ELF-1 (cell line): Measurements from ENCODE around the gene ECM1.

Experiments
- DNase-seq: peaks from one replicate; pipeline ENCODE4 v3.0.0-alpha.2; 2016; ENCODE audit warnings: low read depth, low spot score

Gene ECM1

DNA sequence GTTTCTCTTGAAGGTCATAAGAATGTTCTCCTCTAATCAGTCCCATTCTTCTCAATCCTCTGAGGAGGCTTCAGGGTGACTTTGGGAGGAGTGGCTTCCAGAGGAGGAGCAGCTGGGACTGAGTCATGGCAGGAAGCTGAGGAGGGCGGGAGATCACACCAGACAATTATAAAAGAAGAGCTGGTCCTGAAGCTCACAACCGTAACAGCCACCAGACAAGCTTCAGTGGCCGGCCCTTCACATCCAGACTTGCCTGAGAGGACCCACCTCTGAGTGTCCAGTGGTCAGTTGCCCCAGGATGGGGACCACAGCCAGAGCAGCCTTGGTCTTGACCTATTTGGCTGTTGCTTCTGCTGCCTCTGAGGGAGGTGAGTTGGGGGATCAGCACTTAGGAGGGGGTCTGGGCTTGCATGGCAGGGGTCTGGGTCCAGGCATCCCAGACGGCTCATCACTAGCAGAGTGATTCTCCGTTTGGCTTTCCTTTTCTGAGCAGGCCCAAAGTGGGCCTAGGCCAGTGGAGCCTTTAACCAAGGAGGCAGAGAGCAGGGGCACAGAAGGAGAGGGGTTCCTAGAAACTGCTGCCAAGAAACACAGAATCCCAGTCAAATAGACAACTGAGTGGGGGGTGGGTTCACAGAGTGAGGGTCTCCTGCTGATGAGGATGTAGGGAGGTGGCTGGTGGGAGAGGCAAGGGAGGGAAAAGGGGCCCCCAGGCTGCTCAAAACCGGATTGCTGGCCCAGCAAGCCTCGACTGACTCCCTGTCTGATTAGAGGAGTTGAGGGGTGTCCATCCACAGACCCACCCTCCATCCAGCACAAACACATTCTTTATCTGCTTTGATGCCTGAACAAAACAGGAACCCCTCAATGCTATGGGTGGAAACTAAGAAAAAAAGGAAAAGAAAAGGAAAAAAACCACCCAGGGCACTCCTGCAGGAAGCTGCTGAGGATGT, at the start of gene ECM1:
ECM1 (plus strand) TSS at position 198 of the 953 bp plus-strand sequence; CDS start at position 299, 101 bp downstream.
- peak; percentile 37 for DNase-seq

DNA sequence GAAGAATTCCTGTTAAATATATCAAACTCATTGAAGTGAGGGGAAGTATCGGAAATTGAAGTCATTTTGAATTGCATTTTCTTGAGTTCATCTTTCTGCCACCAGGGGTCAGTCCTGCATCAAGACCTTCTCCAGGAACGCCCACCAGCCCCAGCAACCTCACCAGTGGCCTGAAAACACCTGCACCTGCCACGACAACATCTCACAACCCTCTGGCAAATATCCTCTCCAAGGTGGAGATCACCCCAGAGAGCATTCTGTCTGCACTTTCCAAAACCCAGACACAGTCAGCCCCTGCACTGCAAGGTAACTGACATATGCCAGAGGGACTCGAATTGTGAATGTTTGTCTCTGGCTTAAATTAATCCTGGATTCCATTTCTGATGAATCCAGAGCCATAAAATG, 43.5 kb upstream of the ECM1 start:
- DNase-seq = peak; percentile 65

DNA sequence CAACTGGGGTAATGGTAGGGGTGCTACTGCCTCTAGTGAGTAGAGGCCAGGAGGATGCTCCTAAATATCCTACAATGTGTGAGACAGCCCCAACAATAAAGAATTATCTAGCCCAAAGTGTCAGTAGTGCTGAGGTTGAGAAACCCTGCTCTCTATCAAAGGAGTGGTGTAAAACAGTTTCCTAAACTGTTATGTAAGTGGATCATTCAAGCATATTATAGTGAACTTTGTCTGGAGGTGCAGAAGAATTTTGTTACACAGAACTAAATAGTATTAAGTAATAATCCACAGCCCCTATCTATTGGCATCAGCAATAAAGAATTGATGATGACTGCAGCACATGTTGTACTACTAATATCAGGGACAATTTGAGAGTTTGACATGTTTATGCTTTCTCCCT, 40.9 kb upstream of the ECM1 start:
- no peak for DNase-seq

DNA sequence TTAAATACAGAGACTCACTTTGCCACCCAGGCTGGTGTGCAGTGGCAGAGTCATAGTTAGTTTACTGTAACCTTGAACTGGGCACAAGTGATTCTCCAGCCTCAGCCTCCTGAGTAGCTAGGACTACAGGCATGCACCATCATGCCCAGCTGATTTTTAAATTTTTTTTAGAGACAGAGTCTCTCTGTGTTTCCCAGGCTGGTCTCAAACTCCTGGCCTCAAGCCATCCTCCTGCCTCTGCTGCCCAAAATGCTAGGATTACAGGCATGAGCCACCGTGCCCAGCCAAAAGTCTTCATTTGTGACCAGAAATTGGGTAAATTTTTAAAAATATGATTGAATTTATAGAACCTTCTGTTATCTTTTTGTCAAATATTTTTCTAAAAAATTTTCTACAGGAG, 38.6 kb upstream of the ECM1 start:
- no peak for DNase-seq

DNA sequence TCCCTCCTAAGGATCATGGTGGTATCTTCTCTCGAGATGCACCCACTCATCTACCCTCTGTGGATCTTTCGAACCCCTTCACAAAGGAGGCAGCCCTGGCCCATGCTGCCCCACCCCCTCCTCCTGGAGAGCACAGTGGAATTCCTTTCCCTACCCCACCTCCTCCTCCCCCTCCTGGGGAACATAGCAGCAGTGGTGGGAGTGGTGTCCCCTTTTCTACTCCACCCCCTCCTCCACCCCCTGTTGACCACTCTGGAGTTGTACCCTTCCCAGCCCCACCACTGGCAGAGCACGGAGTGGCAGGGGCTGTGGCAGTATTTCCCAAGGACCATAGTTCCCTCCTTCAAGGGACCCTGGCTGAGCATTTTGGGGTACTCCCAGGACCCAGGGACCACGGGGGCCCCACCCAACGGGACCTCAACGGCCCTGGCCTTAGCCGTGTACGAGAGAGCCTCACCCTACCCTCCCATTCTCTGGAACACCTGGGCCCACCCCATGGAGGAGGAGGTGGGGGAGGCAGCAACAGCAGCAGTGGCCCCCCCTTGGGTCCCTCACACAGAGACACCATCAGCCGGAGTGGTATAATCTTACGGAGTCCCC, 35.2 kb upstream of the ECM1 start:
- no peak for DNase-seq

DNA sequence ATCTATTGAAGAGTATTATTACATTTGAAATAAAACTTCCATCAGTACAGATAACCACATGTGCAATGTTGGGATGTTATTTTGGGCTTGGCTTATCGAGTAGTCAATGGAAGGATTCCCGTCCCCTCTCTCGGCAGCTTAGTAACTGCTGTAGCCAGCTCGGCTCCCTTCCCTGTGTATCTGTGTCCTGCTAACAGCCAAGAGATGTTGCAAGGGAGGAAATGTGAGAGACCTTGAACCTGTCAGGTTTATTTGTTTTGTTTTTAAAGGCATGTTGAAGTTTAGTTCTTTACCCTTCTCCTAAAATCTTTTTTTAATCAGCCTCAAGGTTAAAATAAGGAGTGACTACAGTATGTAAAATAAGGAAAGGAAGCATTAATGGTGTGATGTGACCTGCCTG, 34.2 kb upstream of the ECM1 start:
- DNase-seq = no peak

DNA sequence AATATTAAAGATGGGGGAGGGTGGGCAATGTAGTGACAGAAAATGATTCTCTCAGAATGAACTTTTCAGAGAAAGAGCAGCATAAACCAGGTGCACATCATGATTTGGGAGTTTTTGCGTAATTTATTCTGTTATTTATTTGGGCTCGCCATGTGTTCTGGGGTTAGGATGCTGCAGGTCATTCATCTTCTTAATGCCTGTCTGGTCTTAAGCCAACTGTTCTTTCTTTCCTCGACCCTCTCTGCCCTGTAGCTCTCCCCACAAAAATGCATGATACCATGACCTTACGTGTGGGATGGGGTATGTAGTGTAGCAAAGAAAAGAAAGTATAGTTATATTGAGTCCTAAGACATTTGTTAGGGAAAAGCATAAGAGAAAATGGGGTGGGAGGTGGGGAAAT, 33.0 kb upstream of the ECM1 start:
- DNase-seq = no peak

DNA sequence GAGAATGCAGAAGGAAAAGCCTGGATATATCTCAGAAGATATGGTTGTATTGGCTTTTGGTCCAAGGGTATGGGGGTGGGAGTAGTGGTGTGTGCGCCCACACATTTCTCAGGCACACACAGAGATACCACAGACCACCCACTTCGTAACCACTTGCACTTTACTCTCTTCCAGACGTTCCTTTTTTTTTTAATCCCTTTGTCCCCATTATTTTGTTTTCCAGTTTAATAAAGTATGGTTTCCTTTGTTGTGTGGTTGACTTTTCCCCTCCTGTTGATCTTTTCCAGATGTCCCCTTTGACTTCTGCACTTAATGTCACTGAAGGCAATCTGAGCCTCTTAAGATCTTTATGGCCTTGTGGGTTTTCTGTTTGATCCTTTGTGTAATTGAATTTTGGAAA, 31.2 kb upstream of the ECM1 start:
- DNase-seq = no peak

DNA sequence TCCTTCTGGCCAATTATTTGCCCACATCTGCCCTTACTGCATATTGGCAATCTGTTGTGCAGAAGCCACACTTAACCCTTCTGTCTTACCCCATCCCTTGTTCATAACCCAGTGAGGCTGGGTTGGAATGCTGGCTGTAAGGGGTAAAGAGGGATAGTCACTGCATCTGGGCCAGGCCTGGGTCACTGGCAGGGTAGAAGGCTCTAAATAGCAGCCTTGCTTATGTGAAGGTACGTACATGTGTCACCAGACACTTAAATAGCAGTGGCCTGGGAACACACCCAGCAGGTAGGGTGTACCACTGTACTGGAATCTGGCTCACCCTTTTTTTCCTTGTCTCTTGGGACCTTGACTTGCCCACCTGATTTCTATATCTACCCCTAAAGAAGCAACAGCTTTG, 30.6 kb upstream of the ECM1 start:
- no peak for DNase-seq

DNA sequence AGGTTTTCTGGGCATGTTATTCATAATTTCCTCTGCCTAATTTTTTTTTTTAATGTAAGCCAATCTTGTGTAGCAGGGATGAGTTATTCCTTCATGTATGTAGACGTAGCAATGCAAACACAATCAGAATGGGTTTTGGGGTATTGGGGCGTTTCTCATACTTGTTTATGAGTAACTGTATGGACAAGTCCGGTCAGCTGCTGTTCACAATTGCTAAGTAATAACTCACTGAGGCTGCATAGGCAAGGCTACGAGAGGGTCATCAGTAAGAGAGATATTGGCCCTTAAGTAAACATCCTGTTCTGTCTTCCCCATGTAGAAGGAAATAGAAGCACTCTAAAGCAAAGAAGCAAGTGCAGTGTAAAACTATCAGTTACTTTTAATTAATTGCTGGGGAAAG, 30.2 kb upstream of the ECM1 start:
- DNase-seq = no peak

DNA sequence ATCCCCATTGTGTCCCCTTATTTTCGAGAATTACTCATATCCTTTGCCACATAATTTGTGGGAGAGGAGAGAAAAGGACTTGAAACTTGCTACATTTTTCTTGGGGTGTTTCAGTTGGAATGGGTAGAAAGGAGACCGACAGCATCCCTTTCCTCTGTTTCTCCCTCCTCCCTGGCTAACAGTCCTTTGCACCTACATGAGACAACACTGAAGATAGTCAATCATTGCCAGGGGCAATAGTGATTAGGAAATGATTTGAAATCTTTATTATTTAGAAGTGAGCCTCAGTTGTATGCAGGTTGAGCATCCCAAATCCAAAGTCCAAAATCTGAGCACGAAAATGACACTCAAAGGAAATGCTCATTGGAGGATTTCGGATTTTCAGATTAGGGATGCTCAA, 28.5 kb upstream of the ECM1 start:
- DNase-seq = no peak

DNA sequence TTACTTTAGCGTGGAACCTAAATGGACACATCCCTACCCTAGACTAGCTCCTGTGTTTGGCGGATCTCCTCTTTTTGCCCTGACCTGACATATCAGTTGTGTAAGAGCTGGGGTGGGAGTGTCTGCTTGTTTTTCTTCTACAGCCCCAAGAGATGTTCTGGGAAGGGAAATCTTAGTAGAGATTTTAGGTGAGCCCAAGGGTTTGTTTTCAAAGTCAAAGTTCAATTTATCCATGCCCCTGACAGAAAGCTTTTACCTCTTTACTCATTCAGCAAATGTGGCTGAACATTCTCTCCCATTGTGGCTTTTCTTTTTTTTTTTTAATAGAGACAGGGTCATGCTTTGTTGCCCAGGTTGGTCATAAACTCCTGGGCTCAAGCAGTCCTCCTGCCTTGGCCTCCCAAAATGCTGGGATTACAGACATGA, 28.0 kb upstream of the ECM1 start:
- no peak for DNase-seq

DNA sequence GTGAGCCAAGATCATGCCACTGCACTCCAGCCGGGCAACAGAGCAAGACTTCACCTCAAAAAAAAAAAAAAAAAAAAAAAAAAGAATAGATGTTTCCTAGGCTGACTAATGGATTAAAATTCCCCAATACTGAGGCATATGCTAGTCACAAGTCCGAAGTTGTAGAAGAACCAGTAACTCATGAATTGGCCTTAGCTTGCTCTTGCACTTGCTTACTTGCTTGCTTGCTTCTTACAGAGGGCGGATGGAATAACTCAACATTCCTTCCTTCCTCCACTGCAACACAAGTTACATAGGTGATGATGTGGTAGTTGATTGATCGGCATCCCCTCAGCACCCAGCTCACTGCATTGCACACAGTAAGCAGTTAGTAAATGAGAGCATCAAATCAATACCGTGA, 23.5 kb upstream of the ECM1 start:
- no peak for DNase-seq

DNA sequence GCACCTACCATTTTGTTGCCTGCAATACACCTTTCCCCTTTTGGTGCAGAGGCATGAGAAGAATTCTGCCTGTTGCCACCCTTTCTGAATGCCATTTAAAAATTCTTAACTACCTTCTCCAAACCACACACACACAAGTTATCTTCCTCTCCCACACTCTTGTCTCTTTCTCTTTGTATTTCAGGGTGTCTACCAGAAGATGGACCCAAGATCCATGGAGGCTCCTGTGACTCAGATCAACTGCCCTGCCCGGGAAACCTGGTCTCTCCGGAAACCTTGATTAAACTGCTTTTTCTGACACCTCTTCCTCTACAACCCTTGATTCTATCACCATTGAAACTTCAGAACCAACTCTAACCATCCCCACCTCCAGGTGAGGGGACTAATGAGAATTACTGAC, 23.0 kb upstream of the ECM1 start:
- DNase-seq = no peak

DNA sequence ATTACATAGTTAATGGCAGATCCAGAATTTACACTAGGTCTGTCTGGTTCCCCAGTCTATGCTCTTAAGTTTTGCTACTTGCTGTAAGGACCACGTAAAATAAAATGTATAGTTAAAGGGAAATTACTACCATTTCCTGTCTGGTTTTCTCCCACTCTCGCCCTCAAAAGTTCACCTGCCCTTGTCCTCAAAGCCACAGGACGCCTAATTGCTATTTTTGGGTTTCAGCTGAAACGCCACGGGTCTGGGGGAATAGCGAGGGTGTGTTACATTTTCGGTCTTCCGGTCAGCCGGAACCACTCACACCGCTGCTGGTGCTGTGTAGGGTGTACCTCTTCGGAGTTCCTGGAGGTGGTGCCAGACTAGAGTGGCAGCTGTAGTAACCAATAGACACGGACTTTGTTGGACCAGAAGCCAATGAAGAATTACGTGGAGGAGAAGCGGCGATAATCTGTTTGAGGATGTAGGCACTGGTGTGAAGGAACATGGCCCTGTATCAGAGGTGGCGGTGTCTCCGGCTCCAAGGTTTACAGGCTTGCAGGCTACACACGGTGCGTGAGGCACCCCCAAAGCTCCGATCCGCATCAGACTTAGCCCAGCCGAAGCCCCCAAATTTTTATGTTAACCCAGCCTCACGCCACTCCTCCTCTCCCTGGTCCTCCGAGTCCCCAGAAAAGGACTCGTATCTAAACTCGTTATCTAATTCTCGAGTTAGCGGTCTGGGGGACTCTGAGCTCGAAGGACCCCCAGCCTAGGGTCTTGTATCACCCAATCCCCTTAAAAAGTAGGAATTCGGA, 20.7 kb upstream of the ECM1 start, which contains the start of gene TARS2:
TARS2 (plus strand) TSS at position 454 of the 797 bp plus-strand sequence; CDS start at position 486, 32 bp downstream.
- DNase-seq = peak; percentile 98

DNA sequence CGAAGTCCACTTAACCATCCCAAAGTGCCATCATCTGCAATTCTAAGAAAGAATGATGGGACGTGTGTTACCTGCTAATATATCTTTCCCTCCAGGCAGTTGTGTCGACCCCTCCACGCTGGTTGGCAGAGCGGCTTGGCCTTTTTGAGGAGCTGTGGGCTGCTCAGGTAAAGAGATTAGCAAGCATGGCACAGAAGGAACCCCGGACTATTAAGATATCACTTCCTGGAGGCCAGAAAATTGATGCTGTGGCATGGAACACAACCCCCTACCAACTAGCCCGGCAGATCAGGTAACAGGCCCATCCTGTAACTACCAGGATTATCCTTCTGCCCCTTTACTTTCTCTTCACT, 20.2 kb upstream of the ECM1 start:
- peak; percentile 12 for DNase-seq

DNA sequence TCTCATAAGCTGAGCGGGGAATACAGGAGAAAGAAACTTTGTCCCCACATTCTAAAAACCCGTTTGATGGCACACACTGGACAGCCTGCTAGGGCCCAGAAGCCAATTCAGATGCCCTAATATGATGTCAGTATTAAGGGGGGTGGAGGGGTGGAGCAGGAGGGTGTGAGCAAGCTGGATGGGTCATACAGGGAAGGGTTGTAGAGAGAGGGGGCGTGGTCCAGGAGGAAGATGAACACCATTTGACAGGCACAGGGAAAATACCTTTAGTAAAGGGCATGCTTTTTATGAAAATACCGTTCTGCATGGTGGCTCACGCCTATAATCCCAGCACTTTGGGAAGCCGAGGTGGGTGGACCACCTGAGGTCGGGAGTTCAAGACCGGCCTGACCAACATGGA, 14.7 kb upstream of the ECM1 start:
- DNase-seq = no peak

DNA sequence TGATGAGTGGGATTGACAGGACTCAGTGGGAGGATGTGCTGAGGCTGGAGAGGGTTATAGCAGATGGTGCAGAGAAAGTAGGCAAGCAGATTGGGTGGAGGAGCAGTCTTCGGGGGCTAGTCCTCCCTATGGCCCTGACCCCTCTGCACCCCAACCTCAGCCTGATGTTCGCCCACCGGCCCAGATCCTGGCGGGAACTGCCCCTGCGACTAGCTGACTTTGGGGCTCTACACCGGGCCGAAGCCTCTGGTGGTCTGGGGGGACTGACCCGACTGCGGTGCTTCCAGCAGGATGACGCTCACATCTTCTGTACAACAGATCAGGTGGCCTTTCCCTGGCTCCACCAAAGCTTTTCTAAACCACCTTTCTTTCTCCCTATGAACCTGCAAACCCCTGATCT, 9.6 kb upstream of the ECM1 start:
- no peak for DNase-seq

DNA sequence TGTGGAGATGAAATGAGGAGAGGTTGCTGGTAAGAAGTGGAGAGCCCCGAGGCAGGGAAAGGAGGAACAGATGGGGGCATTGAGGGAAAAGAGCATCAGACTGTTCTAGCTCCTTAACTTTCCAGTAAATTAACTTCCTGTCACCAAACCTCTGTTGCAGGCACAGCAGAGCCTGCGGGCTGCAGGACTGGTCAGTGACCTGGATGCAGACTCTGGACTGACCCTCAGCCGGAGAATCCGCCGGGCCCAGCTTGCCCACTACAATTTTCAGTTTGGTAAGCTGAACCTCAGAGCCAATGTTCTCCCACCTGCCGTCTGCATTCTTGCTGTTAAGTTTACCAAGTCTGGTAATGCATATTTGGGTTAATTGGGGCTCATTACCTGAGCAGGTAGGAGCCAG, 2.5 kb upstream of the ECM1 start:
- DNase-seq = no peak

DNA sequence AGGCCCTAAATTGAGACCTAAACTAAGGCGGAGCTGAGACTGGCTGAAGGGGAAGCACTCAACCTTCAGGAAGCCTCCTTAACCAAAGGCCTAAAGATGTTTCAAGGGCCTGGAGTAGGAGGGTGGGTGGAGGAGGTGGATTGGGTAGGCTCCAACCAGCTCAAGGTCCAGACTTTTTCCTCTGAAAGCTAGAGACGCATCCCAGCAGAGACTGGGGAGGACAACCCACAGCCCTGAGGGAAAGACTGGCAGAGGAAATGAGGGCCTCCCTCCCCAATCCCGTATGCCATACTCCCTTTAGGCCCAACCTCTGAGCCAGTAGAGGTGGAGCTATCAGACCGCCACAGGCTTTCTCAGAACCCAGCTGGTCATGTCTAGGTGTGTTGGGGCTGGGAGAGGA, 1.1 kb downstream of the ECM1 start:
- DNase-seq = no peak

DNA sequence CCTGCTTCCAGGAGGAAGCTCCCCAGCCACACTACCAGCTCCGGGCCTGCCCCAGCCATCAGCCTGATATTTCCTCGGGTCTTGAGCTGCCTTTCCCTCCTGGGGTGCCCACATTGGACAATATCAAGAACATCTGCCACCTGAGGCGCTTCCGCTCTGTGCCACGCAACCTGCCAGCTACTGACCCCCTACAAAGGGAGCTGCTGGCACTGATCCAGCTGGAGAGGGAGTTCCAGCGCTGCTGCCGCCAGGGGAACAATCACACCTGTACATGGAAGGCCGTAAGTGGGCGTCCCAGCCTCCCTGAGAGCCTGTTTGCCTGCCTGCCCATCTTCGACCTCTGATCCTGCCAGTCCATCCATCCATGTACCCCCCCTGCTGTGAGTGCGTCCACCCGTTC, 3.6 kb downstream of the ECM1 start:
- DNase-seq = no peak

DNA sequence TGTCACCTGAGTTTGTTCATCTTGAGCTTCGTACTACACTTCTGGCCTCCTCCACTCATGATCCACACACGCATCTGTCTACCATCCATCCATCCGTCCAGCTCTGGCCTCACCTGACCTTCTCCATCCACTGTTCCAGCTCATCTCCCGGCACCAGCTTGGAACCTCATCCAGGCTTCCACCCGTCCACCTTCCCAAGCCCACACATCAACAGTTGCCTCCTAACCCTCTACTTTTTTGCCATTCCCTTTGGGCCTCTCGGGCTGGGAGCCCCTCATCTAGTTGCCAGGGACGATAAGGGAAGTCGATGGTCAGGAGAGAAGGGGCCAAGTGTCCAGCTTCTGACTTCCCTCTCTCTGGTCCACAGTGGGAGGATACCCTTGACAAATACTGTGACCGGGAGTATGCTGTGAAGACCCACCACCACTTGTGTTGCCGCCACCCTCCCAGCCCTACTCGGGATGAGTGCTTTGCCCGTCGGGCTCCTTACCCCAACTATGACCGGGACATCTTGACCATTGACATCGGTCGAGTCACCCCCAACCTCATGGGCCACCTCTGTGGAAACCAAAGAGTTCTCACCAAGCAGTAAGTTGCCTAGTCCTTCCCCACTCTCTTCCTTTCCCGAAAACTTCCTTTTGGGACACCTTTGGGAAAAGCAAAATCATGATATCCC, 4.2 kb downstream of the ECM1 start:
- DNase-seq = no peak
